GM23338 (cell line): ENCODE results near the gene CCDC200. TPM values are rescaled to one million over a fixed set of nuclear protein-coding genes. Genes with fewer than 3 reads are reported as not detected.

Experiments
- ATAC-seq: fragments of 200-7000 bp; cut with Tn5 transposase; 3 replicates; pipeline ENCODE4 v1.9.1; 2020
- DNase-seq: peaks from one replicate; pipeline ENCODE4 v3.0.0-alpha.2; 2015; ENCODE audit warnings: low spot score
- H2AFZ ChIP-seq: fragments of 200-600 bp; sonication (generic); 2 replicates; pipeline ENCODE4 v1.8.0; 2016; ENCODE audit warnings: antibody characterized with exemption, mild to moderate bottlenecking, moderate library complexity
- H3F3A ChIP-seq: fragments of 200-600 bp; sonication (generic); replicated peaks from 2 replicates; pipeline ENCODE4 v1.8.0; 2017; ENCODE audit warnings: antibody characterized with exemption, mixed run types, low read depth
- H3K27ac ChIP-seq: fragments of 200-600 bp; sonication (generic); 2 replicates; pipeline ENCODE4 v1.6.1; 2016; ENCODE audit warnings: low read depth
- H3K27me3 ChIP-seq: fragments of 200-600 bp; sonication (generic); 2 replicates; pipeline ENCODE4 v1.8.0; 2016; ENCODE audit warnings: mild to moderate bottlenecking, mixed run types, moderate library complexity; ENCODE audit not compliant: insufficient read depth
- H3K36me3 ChIP-seq: fragments of 200-600 bp; sonication (generic); 2 replicates; pipeline ENCODE4 v1.8.0; 2016; ENCODE audit warnings: mild to moderate bottlenecking; ENCODE audit not compliant: insufficient read depth
- H3K4me1 ChIP-seq: fragments of 200-600 bp; sonication (generic); 2 replicates; pipeline ENCODE4 v1.8.0; 2016; ENCODE audit warnings: mild to moderate bottlenecking, moderate library complexity; ENCODE audit not compliant: insufficient read depth
- H3K4me2 ChIP-seq: fragments of 200-600 bp; sonication (generic); 2 replicates; pipeline ENCODE4 v1.7.1; 2017; ENCODE audit warnings: mixed run types
- H3K4me3 ChIP-seq: fragments of 200-600 bp; sonication (generic); 2 replicates; pipeline ENCODE4 v1.6.1; 2016; ENCODE audit warnings: mixed run types
- H3K79me2 ChIP-seq: fragments of 200-600 bp; sonication (generic); replicated peaks from 2 replicates; pipeline ENCODE4 v1.8.0; 2017; ENCODE audit warnings: mild to moderate bottlenecking; ENCODE audit not compliant: insufficient read depth
- H3K9me2 ChIP-seq: fragments of 200-600 bp; sonication (generic); 2 replicates; pipeline ENCODE4 v1.8.0; 2017; ENCODE audit not compliant: insufficient read depth
- H4K20me1 ChIP-seq: fragments of 200-600 bp; sonication (generic); replicated peaks from 2 replicates; pipeline ENCODE4 v1.8.0; 2017; ENCODE audit warnings: mild to moderate bottlenecking; ENCODE audit not compliant: insufficient read depth
- H3K27ac Mint-ChIP-seq: 2 replicates; pipeline ENCODE4 v1.8.0; 2020; ENCODE audit warnings: inconsistent platforms, mild to moderate bottlenecking, moderate library complexity, mixed read lengths
- H3K27me3 Mint-ChIP-seq: 3 replicates; pipeline ENCODE4 v1.8.0; 2022; ENCODE audit warnings: low read depth, mild to moderate bottlenecking, moderate library complexity, mixed read lengths, inconsistent platforms; ENCODE audit not compliant: insufficient read depth, poor library complexity
- H3K36me3 Mint-ChIP-seq: 3 replicates; pipeline ENCODE4 v1.8.0; 2021; ENCODE audit warnings: low read depth, mild to moderate bottlenecking, inconsistent platforms, moderate library complexity, mixed read lengths
- H3K4me1 Mint-ChIP-seq: 3 replicates; pipeline ENCODE4 v1.8.0; 2020; ENCODE audit warnings: mild to moderate bottlenecking, inconsistent platforms, mixed read lengths
- H3K4me3 Mint-ChIP-seq: 3 replicates; pipeline ENCODE4 v1.8.0; 2021; ENCODE audit warnings: moderate library complexity, mild to moderate bottlenecking, inconsistent platforms, mixed read lengths
- H3K9me3 Mint-ChIP-seq: 3 replicates; pipeline ENCODE4 v1.8.0; 2020; ENCODE audit warnings: moderate library complexity, mild to moderate bottlenecking, inconsistent platforms, mixed read lengths
- JUNB ChIP-seq: IDR thresholded peaks from one replicate; pipeline ENCODE4 v1.6.1; 2016; ENCODE audit warnings: antibody characterized with exemption; ENCODE audit not compliant: unreplicated experiment
- POLR2AphosphoS5 ChIP-seq: IDR thresholded peaks from 2 replicates; pipeline ENCODE4 v1.6.1; 2016; ENCODE audit warnings: antibody characterized with exemption, low read depth
- ZNF114 ChIP-seq: fragments of 250-450 bp; sonication (Bioruptor Pico); IDR thresholded peaks from 2 replicates; pipeline ENCODE4 v1.5.0; 2020; ENCODE audit warnings: mild to moderate bottlenecking, moderate library complexity
- polyA plus RNA-seq: library from polyadenylated mRNA; unstranded; fragments of >200 nt; fragmentation: Nextera tagmentation; extraction: Ambion mirVana; gene quantifications from 2 replicates; pipeline ENCODE4 v1.2.1, GENCODE V29; 2016
- total RNA-seq: library from RNA; depleted of rRNA; stranded (reverse); fragments of >200 nt; shearing (Covaris generic); gene quantifications from 2 replicates; pipeline ENCODE4 v1.2.3, GENCODE V29; 2014
- TF ChIP-seq, protein P1 (sequence below): fragments of 250-450 bp; sonication (Bioruptor Pico); IDR thresholded peaks from 2 replicates; pipeline ENCODE4 v1.5.0; 2020; ENCODE audit warnings: mild to moderate bottlenecking, moderate library complexity

The CCDC200 gene
- total and polyA plus RNA-seq, 2 experiments from 2014 or later = not detected

DNA sequence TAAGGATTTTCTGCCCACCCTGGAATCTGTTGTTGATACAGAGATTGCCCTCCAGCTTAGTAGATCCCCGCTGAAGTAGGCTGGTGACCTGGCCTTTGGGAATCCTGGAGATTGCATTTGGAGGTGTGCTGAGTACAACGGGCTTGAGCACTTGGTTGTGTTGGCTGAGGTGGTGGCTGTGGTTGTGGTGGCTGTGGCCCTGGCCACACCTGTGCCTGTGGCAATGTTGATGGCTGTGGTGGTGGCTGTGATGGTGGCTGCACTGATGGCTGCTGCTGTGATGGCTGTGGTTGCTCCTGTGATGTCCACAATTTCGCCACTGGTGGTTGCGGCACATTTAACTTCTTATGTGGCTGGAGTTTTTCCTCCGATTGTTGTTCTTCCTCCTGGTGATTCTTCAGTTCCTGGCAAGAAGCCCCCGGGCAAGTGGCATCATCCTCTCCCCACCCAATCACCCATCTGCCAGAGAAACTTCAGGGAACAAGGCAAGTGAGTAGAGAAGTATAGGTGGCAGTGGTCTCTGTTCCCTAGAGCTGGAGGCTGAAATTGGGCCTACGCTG is 4.2 kb downstream of the CCDC200 start (continued):
- TF ChIP-seq, protein P1, sequence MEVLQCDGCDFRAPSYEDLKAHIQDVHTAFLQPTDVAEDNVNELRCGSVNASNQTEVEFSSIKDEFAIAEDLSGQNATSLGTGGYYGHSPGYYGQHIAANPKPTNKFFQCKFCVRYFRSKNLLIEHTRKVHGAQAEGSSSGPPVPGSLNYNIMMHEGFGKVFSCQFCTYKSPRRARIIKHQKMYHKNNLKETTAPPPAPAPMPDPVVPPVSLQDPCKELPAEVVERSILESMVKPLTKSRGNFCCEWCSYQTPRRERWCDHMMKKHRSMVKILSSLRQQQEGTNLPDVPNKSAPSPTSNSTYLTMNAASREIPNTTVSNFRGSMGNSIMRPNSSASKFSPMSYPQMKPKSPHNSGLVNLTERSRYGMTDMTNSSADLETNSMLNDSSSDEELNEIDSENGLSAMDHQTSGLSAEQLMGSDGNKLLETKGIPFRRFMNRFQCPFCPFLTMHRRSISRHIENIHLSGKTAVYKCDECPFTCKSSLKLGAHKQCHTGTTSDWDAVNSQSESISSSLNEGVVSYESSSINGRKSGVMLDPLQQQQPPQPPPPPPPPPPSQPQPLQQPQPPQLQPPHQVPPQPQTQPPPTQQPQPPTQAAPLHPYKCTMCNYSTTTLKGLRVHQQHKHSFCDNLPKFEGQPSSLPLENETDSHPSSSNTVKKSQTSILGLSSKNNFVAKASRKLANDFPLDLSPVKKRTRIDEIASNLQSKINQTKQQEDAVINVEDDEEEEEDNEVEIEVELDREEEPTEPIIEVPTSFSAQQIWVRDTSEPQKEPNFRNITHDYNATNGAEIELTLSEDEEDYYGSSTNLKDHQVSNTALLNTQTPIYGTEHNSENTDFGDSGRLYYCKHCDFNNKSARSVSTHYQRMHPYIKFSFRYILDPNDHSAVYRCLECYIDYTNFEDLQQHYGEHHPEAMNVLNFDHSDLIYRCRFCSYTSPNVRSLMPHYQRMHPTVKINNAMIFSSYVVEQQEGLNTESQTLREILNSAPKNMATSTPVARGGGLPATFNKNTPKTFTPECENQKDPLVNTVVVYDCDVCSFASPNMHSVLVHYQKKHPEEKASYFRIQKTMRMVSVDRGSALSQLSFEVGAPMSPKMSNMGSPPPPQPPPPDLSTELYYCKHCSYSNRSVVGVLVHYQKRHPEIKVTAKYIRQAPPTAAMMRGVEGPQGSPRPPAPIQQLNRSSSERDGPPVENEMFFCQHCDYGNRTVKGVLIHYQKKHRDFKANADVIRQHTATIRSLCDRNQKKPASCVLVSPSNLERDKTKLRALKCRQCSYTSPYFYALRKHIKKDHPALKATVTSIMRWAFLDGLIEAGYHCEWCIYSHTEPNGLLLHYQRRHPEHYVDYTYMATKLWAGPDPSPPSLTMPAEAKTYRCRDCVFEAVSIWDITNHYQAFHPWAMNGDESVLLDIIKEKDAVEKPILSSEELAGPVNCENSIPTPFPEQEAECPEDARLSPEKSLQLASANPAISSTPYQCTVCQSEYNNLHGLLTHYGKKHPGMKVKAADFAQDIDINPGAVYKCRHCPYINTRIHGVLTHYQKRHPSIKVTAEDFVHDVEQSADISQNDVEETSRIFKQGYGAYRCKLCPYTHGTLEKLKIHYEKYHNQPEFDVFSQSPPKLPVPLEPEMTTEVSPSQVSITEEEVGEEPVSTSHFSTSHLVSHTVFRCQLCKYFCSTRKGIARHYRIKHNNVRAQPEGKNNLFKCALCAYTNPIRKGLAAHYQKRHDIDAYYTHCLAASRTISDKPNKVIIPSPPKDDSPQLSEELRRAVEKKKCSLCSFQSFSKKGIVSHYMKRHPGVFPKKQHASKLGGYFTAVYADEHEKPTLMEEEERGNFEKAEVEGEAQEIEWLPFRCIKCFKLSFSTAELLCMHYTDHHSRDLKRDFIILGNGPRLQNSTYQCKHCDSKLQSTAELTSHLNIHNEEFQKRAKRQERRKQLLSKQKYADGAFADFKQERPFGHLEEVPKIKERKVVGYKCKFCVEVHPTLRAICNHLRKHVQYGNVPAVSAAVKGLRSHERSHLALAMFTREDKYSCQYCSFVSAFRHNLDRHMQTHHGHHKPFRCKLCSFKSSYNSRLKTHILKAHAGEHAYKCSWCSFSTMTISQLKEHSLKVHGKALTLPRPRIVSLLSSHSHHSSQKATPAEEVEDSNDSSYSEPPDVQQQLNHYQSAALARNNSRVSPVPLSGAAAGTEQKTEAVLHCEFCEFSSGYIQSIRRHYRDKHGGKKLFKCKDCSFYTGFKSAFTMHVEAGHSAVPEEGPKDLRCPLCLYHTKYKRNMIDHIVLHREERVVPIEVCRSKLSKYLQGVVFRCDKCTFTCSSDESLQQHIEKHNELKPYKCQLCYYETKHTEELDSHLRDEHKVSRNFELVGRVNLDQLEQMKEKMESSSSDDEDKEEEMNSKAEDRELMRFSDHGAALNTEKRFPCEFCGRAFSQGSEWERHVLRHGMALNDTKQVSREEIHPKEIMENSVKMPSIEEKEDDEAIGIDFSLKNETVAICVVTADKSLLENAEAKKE (CRISPR knock-in tag) = no peak

DNA sequence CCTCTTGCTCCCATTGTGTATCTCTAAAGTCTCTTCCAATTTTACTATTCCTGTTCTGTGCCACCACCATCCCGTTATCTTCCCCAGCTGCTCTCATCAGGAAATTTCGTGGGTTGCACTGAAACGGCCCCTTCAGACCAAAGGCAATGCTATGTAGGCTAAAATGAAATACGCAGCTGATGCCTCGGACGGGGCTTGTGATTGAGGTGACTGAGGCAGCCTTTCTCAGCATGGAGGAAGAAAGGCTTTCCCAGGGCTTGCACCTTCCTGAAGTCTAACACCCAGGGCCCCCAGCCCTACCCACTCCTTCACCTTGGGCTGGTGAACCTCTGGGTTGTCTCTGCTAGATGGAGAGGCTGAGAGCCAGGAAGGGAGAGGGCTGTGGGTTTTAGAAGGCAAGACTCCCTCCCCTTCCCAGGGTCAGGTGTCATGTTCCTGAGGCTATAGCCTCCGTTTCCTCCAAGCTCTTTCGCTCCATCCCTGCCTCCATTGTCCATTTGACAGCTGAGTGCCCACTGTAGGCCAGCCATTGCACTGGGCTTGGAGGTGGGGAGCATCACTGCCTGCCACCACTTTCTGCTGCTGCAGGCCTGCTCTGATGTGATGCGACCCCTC is 7.8 kb downstream of the CCDC200 start:
- Mint-ChIP-seq H3K36me3 (peaks cover 3% of the 10 kb centered on the region; the same call in 1 of the 3 replicates), H3K4me1 (no peaks in the 10 kb centered on the region), H3K27ac (no peak overlapping the region), H3K4me3 (no peak overlapping the region; the same call in 2 of the 3 replicates), H3K27me3 (peaks cover 9% of the 10 kb centered on the region), H3K9me3 (no peaks in the 10 kb centered on the region)
- no peak for DNase-seq
- no peak for TF ChIP-seq POLR2AphosphoS5
- TF ChIP-seq JUNB = no peak
- no peak for TF ChIP-seq ZNF114 (CRISPR knock-in tag)
- TF ChIP-seq, protein P1 (CRISPR knock-in tag) = no peak
- no peaks in the 10 kb centered on the region for H3K79me2 ChIP-seq
- no peaks in the 10 kb centered on the region for H3F3A ChIP-seq
- H3K9me2 ChIP-seq = no peaks in the 10 kb centered on the region
- H3K27me3 ChIP-seq = no peaks in the 10 kb centered on the region
- H2AFZ ChIP-seq = no peak overlapping the region
- H3K4me1 ChIP-seq = no peaks in the 10 kb centered on the region
- H3K4me2 ChIP-seq = no peak overlapping the region
- H3K4me3 ChIP-seq = no peak overlapping the region
- no peaks in the 10 kb centered on the region for H4K20me1 ChIP-seq
- no peak overlapping the region for H3K27ac ChIP-seq
- ATAC-seq = no peak
- no peaks in the 10 kb centered on the region for H3K36me3 ChIP-seq
